Activated T-helper 1 cell treated with anti-CD3 and anti-CD28 coated beads, Interleukin-12 subunit alpha, Interleukin-12 subunit beta, Interleukin-2, Interleukin-4 antibody, amounts not matched to agents 30 ng/mL and 10 ng/mL and 1 ng/mL, durations not matched to agents 14 hours and 24 hours and 36 hours (primary cell): Measurements from ENCODE around the gene ST6GALNAC3. TPM values are rescaled to one million over a fixed set of nuclear protein-coding genes. Genes with fewer than 3 reads are reported as not detected.

ENCODE experiments used
- DNase-seq: peaks from one replicate; pipeline ENCODE4 v3.0.0; 2021; ENCODE audit warnings: low spot score
- H3K27ac Mint-ChIP-seq: one replicate; pipeline ENCODE4 v1.8.0; 2021; ENCODE audit warnings: mild to moderate bottlenecking, mixed read lengths
- H3K27me3 Mint-ChIP-seq: one replicate; pipeline ENCODE4 v1.8.0; 2022; ENCODE audit warnings: mild to moderate bottlenecking, moderate library complexity, mixed read lengths; ENCODE audit not compliant: insufficient read depth
- H3K36me3 Mint-ChIP-seq: one replicate; pipeline ENCODE4 v1.8.0; 2021; ENCODE audit warnings: low read depth, mixed read lengths
- H3K4me1 Mint-ChIP-seq: one replicate; pipeline ENCODE4 v1.8.0; 2021; ENCODE audit warnings: low read depth, mixed read lengths
- H3K4me3 Mint-ChIP-seq: one replicate; pipeline ENCODE4 v1.8.0; 2021; ENCODE audit warnings: mild to moderate bottlenecking, moderate library complexity, mixed read lengths
- H3K9me3 Mint-ChIP-seq: one replicate; pipeline ENCODE4 v1.8.0; 2021; ENCODE audit warnings: mixed read lengths
- intact Hi-C: fragments of 100-400 bp; cut with micrococcal nuclease; formaldehyde crosslinking; loops from one replicate; pipeline ENCODE4 v1.15.1; 2024
- total RNA-seq: library from RNA; stranded (reverse); gene quantifications from 2 replicates; pipeline ENCODE4 v1.2.3, GENCODE V29; 2022

The ST6GALNAC3 gene
- total RNA-seq, 1 donor from 2014 or later: not detected

DNA sequence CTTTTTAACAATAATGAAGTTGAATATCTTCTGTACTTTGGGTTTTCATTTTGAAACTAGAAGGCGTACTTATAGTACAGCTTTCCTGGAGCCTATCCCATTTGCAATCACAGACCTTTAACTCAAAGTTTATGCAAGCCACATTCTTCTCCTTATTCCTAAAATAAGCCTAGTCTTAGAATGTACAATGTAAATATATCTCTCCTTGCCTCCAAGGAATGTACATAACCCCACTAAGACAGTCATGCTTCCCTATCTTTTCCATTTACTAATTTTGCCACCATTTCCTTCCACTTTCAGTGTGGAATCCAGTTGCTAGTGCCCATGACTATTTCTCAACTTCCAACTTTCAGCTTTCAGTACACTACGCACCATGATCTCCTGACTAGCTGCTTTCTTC, 327.6 kb downstream of the ST6GALNAC3 start:
- intact Hi-C loops: no loop called here
- DNase-seq: no peak
- no peaks in the 10 kb centered on the region for H3K9me3 Mint-ChIP-seq
- no peaks in the 10 kb centered on the region for H3K27me3 Mint-ChIP-seq
- H3K36me3 Mint-ChIP-seq: no peaks in the 10 kb centered on the region
- H3K27ac Mint-ChIP-seq: no peak overlapping the region
- no peak overlapping the region for H3K4me3 Mint-ChIP-seq
- no peaks in the 10 kb centered on the region for H3K4me1 Mint-ChIP-seq

DNA sequence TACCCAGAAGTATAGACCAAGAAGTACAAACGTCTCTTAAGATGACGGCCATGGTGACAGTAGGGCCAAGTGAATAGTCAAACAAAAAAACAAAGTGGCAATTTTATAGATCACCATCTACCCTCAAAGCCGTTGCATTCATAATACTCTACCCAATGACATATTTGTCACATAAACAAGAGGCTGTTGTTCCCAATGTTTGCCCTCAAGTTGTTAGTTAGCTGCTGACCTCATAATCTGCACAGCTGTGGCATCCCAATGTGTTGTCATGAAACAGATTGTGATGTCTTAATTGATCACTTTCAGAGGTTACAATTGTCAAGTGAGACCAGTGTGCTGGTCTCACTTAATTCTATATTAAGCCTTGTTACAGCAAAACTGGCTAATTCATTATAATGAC, 333.8 kb downstream of the ST6GALNAC3 start:
- intact Hi-C loops: no loop called here
- Mint-ChIP-seq H3K36me3 (no peaks in the 10 kb centered on the region), H3K9me3 (no peaks in the 10 kb centered on the region), H3K27ac (no peak overlapping the region), H3K27me3 (no peaks in the 10 kb centered on the region), H3K4me1 (no peaks in the 10 kb centered on the region), H3K4me3 (no peak overlapping the region)
- DNase-seq: no peak

DNA sequence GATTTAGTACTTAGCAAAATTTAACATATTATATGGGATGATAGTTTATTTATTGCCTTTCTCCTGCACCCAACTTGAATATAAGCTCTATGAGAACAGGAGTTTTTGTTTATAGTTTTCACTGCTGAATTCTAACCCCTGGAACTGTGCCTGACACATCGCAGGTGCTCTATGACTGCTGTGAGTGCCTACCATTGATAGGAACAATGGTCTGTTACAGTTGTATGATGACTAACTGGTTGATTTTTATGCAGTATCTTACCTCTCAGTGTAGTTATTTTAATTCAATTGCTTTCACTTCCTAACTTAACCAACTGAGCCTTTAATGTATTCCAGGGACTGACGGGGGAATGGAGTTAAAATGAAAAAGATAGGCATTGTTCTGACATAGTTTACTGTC, 336.0 kb downstream of the ST6GALNAC3 start:
- H3K4me3 Mint-ChIP-seq: no peak overlapping the region
- no peaks in the 10 kb centered on the region for H3K27me3 Mint-ChIP-seq
- no peaks in the 10 kb centered on the region for H3K4me1 Mint-ChIP-seq
- no peaks in the 10 kb centered on the region for H3K9me3 Mint-ChIP-seq
- no peaks in the 10 kb centered on the region for H3K36me3 Mint-ChIP-seq
- DNase-seq: no peak
- intact Hi-C loops: no loop called here
- H3K27ac Mint-ChIP-seq: no peak overlapping the region

DNA sequence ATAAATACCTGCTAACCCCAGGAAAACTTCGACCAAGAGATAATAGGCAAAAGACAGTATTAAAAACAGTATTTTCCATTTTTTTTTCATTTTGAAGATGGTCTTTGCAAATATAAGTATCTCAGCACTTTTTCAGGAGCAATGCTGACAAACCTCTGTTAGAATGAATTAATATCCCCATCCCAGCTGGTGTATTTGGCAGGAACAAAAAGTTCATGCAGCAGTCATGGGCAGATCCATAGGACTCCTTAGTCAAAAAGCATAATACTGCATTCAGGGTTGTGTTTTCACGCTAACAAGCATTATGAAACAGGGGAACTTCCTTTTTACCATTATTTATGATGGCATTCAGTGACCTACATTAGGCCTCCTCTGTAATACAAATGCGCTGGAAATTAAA, 344.0 kb downstream of the ST6GALNAC3 start:
- intact Hi-C loops: no loop called here
- H3K27ac Mint-ChIP-seq: no peak overlapping the region
- H3K4me1 Mint-ChIP-seq: no peaks in the 10 kb centered on the region
- no peaks in the 10 kb centered on the region for H3K9me3 Mint-ChIP-seq
- DNase-seq: no peak
- H3K4me3 Mint-ChIP-seq: no peak overlapping the region
- no peaks in the 10 kb centered on the region for H3K27me3 Mint-ChIP-seq
- H3K36me3 Mint-ChIP-seq: no peaks in the 10 kb centered on the region

DNA sequence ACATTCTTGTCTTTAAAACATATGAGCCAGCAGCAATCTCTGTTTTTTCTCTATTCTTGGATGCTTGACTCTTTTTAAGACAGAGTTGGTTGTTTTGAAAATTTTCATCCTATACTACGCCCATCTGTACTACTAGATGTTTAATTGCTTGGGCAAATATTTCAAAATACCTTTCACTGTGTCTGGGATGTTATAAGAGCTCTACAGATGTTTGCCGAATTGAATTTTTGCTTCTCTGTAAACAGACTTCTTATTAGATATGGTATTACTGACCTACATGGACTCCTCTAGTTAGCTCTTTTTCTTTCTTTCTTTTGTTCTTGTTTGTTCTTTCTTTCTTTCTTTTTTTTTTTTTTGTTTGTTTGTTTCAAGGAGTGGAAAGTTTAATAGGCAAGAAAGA, 345.1 kb downstream of the ST6GALNAC3 start:
- no peak for DNase-seq
- intact Hi-C loops: no loop called here
- no peak overlapping the region for H3K27ac Mint-ChIP-seq
- H3K36me3 Mint-ChIP-seq: no peaks in the 10 kb centered on the region
- H3K4me3 Mint-ChIP-seq: no peak overlapping the region
- no peaks in the 10 kb centered on the region for H3K4me1 Mint-ChIP-seq
- H3K9me3 Mint-ChIP-seq: no peaks in the 10 kb centered on the region
- no peaks in the 10 kb centered on the region for H3K27me3 Mint-ChIP-seq

DNA sequence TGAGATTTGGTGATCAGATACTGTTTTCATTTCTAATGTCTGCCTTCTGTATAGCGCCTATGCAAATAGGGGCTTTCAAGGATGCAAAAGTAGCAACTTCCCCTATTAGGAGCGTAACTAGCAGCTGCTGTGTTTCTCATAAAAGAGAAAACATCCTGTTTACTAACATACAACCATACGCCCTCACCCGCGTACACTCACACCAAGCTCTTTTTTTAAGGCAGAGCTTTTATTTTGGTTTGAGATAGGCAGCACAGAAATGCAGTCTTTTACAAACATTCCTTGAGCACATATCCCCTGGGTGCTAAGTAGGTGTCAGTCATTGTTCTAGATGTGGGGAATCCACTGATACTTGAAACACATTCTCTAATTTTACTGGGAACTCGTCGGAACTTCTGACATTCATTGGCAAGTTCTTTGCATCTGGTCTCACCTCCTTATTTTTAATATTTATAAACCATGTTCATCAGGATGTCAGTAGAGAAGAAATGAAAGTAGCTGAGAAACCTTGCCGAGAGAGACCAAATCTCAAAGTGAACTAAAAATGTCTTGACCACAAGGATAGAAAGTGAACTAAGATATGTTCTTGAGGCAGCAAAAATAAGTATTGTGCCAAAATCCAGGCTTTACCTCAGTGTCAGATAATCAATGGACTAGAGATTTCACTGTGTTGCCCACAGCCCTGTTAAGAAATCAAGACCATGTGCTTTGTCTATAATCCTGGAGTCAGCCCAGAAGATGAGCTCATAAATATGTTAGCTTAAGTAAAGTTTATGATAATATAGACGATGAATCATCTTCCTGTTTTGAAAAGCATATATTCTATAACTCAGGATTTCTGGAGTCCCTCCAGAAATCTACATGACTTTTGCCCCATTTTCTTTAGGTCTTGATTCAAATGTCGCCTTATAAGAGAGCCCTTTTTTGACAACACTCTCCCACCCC, 350.9 kb downstream of the ST6GALNAC3 start:
- Mint-ChIP-seq H3K4me3 (no peak overlapping the region), H3K9me3 (no peaks in the 10 kb centered on the region), H3K36me3 (no peaks in the 10 kb centered on the region), H3K27me3 (no peaks in the 10 kb centered on the region), H3K4me1 (no peaks in the 10 kb centered on the region), H3K27ac (no peak overlapping the region)
- DNase-seq: no peak
- intact Hi-C loops: no loop called here

DNA sequence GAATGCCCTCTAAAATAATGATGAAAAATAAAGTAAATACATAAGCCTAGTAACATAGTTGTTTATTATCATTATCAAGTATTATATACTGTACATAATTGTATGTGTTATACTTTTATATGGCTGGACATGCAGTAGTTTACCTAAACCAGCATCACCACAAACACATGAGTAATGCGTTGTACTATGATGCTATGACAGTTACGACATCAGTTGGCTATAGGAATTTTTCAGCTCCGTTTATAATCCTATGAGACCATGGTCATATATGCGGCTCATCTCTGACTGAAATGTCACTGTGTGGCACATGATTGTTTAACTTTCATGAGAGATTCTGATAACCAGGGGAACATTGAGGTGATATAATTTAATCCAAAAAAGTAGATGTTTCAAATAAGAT, 352.1 kb downstream of the ST6GALNAC3 start:
- H3K36me3 Mint-ChIP-seq: no peaks in the 10 kb centered on the region
- no peaks in the 10 kb centered on the region for H3K9me3 Mint-ChIP-seq
- no peak for DNase-seq
- peaks cover 2% of the 10 kb centered on the region for H3K27me3 Mint-ChIP-seq
- no peak overlapping the region for H3K27ac Mint-ChIP-seq
- H3K4me3 Mint-ChIP-seq: no peak overlapping the region
- H3K4me1 Mint-ChIP-seq: no peaks in the 10 kb centered on the region
- intact Hi-C loops: no loop called here

DNA sequence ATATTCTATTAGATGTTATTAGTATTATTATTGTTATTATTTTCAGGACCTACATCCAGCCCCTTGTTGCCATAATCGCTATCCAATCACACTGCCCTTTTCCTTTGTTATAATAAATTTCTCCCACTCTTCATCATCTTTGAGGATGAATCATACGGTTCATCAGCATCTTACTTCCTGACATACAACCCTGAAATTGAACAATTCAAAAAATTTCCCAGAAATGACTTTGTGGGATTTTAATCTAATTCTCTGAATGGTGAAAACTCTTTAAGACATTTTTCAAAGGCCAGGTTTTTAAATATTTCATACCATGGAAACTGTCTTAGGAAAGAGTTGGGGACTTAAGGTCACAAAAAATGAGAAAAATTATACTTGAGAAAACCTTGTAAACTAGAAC, 353.5 kb downstream of the ST6GALNAC3 start:
- no peaks in the 10 kb centered on the region for H3K36me3 Mint-ChIP-seq
- DNase-seq: no peak
- intact Hi-C loops: no loop called here
- H3K4me3 Mint-ChIP-seq: no peak overlapping the region
- no peak overlapping the region for H3K27ac Mint-ChIP-seq
- no peaks in the 10 kb centered on the region for H3K4me1 Mint-ChIP-seq
- H3K9me3 Mint-ChIP-seq: no peaks in the 10 kb centered on the region
- H3K27me3 Mint-ChIP-seq: peaks cover 6% of the 10 kb centered on the region

DNA sequence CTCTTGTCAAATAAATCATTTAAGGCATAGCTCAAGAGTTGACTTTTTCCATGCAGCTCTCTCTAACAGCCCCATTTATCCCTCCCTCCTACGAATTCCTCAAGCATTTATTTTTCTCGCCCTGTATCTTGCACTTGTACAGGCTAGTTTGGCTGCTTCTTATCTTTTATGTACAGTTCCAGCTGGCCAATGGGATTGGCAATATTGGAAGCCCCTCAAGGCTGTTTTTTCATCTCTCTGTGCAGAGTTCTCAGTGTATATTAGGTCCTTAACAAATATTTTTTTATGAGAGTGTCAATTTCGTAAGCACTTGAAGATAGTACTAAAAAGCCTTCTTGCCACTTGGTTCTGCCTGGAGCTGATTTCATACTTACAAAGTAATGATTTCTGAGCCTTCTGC, 356.0 kb downstream of the ST6GALNAC3 start:
- H3K36me3 Mint-ChIP-seq: no peaks in the 10 kb centered on the region
- H3K27ac Mint-ChIP-seq: no peak overlapping the region
- DNase-seq: no peak
- no peak overlapping the region for H3K4me3 Mint-ChIP-seq
- H3K27me3 Mint-ChIP-seq: peaks cover 6% of the 10 kb centered on the region
- intact Hi-C loops: no loop called here
- H3K4me1 Mint-ChIP-seq: no peaks in the 10 kb centered on the region
- no peaks in the 10 kb centered on the region for H3K9me3 Mint-ChIP-seq

DNA sequence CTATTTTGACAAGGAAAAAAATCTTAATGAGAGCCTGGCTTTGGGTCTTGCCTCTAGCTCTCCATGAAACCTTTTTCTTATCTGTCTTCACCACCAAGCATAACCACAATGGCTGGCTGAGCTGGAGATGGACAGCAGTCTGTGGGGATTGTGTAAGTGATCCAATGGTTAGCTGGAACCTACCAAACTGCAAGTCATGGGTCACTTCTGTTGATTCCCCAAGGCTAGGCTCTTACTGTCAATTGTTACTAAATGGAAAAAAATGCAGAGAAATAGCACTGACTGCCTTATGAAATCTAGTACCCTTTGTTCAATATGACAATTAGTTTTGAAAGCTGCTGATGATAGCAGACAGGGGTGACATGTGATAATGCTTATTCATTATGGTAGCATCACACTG, 359.0 kb downstream of the ST6GALNAC3 start:
- intact Hi-C loops: no loop called here
- no peaks in the 10 kb centered on the region for H3K9me3 Mint-ChIP-seq
- H3K4me3 Mint-ChIP-seq: no peak overlapping the region
- H3K36me3 Mint-ChIP-seq: no peaks in the 10 kb centered on the region
- H3K27ac Mint-ChIP-seq: no peak overlapping the region
- H3K4me1 Mint-ChIP-seq: no peaks in the 10 kb centered on the region
- DNase-seq: no peak
- H3K27me3 Mint-ChIP-seq: peaks cover 6% of the 10 kb centered on the region

DNA sequence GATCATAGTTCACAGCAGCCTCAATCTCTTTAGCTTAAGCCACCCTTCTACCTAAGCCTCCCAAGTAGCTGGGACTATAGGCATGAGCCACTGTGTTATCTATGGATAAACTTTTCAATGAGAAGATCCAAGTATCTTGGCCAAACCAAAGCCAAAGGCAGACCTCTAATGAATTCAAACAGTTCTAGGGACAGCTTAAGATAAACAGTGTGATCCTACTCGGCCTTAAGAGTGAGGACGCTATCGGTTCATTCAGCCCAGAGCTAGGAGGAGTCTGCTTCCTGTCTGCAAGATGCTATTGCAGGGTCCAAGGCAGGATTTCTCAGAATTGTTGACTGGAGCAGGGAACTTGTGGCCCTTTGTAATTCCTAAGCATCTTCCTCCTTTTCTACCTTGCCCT, 368.7 kb downstream of the ST6GALNAC3 start:
- Mint-ChIP-seq H3K36me3 (no peaks in the 10 kb centered on the region), H3K4me1 (no peaks in the 10 kb centered on the region), H3K27ac (no peak overlapping the region), H3K27me3 (no peaks in the 10 kb centered on the region), H3K9me3 (peaks cover 4% of the 10 kb centered on the region), H3K4me3 (no peak overlapping the region)
- intact Hi-C loops: loop anchor here (10.0 kb wide), 1 partner anchor 288 kb away; no protein-coding TSS in a partner anchor
- DNase-seq: no peak

DNA sequence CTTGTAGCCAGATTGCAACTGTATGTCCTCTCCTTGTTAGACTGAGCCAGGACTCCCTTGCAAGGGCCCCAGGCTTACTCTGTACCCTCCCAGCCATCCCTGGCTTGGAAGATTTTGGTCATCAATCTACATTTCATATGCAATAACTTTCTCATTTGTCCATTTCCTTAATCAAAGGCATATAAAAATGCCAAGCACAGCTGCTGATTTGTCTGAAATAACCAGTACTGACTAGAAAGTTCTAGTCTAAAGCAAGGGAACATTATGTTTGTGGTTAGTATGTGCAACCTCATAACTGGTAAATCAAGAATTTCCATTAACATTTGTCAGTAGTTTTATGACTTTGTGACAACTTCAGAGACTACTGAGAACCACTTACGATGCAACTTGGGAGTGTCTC, 370.2 kb downstream of the ST6GALNAC3 start:
- no peak for DNase-seq
- H3K4me3 Mint-ChIP-seq: no peak overlapping the region
- no peaks in the 10 kb centered on the region for H3K27me3 Mint-ChIP-seq
- H3K36me3 Mint-ChIP-seq: no peaks in the 10 kb centered on the region
- H3K9me3 Mint-ChIP-seq: peaks cover 4% of the 10 kb centered on the region
- intact Hi-C loops: loop anchor here (10.0 kb wide), 1 partner anchor 290 kb away; no protein-coding TSS in a partner anchor
- H3K27ac Mint-ChIP-seq: no peak overlapping the region
- H3K4me1 Mint-ChIP-seq: no peaks in the 10 kb centered on the region

DNA sequence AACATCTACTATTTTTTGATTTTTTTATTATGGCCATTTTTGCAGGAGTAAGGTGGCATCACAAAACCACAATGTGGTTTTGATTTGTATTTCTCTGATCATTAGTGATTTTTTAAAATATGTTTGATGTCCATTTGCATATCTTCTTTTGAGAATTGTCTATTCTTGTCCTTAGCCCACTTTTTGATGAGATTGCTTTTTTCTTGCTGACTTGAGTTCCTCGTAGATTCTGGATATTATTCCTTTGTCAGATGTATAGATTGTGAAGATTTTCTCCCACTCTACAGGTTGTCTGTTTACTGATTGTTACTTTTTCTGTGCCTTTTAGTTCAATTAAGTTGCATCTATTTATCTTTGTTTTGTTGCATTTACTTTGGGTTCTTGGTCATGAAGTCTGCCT, 375.7 kb downstream of the ST6GALNAC3 start:
- no peak for DNase-seq
- Mint-ChIP-seq H3K9me3 (peaks cover 25% of the 10 kb centered on the region), H3K4me1 (no peaks in the 10 kb centered on the region), H3K4me3 (no peak overlapping the region), H3K27ac (no peak overlapping the region), H3K27me3 (no peaks in the 10 kb centered on the region), H3K36me3 (no peaks in the 10 kb centered on the region)
- intact Hi-C loops: no loop called here
